MCF 10A (cell line): ENCODE results near the gene SRPK1. TPM values are rescaled to one million over a fixed set of nuclear protein-coding genes. Genes with fewer than 3 reads are reported as not detected.

Source experiments
- BruUV-seq: library from RNA; stranded (reverse); fragments of 400-500 nt; replicated peaks from 2 replicates; lab custom pipeline; 2021; lab: Mats Ljungman, UMichigan
- CTCF ChIA-PET: fragments of 300-600 bp; sonication (Branson Sonifier 250); formaldehyde crosslinking; extraction: SDS; loops from one replicate; lab custom pipeline; 2021; ENCODE audit warnings: antibody characterized with exemption, inconsistent platforms; lab: Yijun Ruan, JAX
- POLR2A ChIA-PET: fragments of 300-600, 350-650 bp; sonication (Branson Sonifier 250); formaldehyde crosslinking; extraction: SDS; loops from one replicate; lab custom pipeline; 2020; ENCODE audit warnings: antibody characterized with exemption, inconsistent platforms; lab: Yijun Ruan, JAX
- DNase-seq: peaks from one replicate; pipeline ENCODE4 v3.0.0-alpha.2; 2018; ENCODE audit not compliant: unreplicated experiment
- H3K27ac Mint-ChIP-seq: one replicate; pipeline ENCODE4 v1.8.0; 2022; ENCODE audit warnings: mild to moderate bottlenecking, low read depth, mixed read lengths; ENCODE audit not compliant: unreplicated experiment
- H3K27me3 Mint-ChIP-seq: one replicate; pipeline ENCODE4 v1.8.0; 2022; ENCODE audit warnings: mixed read lengths; ENCODE audit not compliant: insufficient read depth, unreplicated experiment
- H3K36me3 Mint-ChIP-seq: one replicate; pipeline ENCODE4 v1.8.0; 2022; ENCODE audit warnings: mild to moderate bottlenecking, moderate library complexity, mixed read lengths; ENCODE audit not compliant: insufficient read depth, unreplicated experiment
- H3K4me1 Mint-ChIP-seq: one replicate; pipeline ENCODE4 v1.8.0; 2022; ENCODE audit warnings: mixed read lengths; ENCODE audit not compliant: insufficient read depth, unreplicated experiment
- H3K4me3 Mint-ChIP-seq: one replicate; pipeline ENCODE4 v1.8.0; 2022; ENCODE audit warnings: mild to moderate bottlenecking, moderate library complexity, mixed read lengths; ENCODE audit not compliant: unreplicated experiment
- H3K9me3 Mint-ChIP-seq: one replicate; pipeline ENCODE4 v1.8.0; 2022; ENCODE audit warnings: mixed read lengths; ENCODE audit not compliant: unreplicated experiment
- intact Hi-C: fragments of 100-400 bp; cut with micrococcal nuclease; formaldehyde crosslinking; loops from 2 replicates; pipeline ENCODE4 v1.14.1; 2022
- total RNA-seq: library from RNA; stranded (reverse); gene quantifications from 2 replicates; pipeline ENCODE4 v1.2.3, GENCODE V29; 2022
- TF ChIP-seq, protein P1 (sequence below): fragments of 200-600 bp; IDR thresholded peaks from one replicate; pipeline ENCODE4 v1.8.0; 2022; ENCODE audit warnings: antibody characterized with exemption, mild to moderate bottlenecking; ENCODE audit not compliant: unreplicated experiment

Gene SRPK1
- total RNA-seq, 1 experiment from 2014 or later: 83.9 TPM

DNA sequence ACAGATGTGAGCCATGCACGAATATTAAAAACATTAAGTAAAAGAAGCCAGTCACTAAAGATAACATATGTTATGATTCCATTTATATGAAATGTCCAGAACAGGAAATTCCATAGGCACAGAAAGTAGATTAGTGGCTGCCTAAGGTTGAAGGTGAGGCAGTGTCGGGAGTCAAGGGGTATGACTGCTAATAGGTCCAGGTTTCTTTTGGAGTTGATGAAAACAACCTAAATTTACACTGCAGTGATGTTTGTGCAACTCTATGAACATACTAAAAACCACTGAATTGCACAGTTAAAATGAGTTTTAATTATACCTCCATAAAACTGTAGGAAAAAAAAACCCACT is 14.4 kb downstream of the SRPK1 start:
- H3K27me3 Mint-ChIP-seq: no peaks in the 10 kb centered on the region
- H3K4me1 Mint-ChIP-seq: peaks cover 13% of the 10 kb centered on the region
- no peak overlapping the region for H3K4me3 Mint-ChIP-seq
- DNase-seq: no peak
- H3K27ac Mint-ChIP-seq: no peak overlapping the region
- no TSS peak for BruUV-seq
- intact Hi-C loops: no loop called here
- peaks cover 48% of the 10 kb centered on the region for H3K36me3 Mint-ChIP-seq
- POLR2A ChIA-PET: interaction anchor here (0.9 kb wide), 1 partner anchor 10 kb away, joined by 3 read pairs; no protein-coding TSS in a partner anchor
- no peaks in the 10 kb centered on the region for H3K9me3 Mint-ChIP-seq
- TF ChIP-seq, protein P1, sequence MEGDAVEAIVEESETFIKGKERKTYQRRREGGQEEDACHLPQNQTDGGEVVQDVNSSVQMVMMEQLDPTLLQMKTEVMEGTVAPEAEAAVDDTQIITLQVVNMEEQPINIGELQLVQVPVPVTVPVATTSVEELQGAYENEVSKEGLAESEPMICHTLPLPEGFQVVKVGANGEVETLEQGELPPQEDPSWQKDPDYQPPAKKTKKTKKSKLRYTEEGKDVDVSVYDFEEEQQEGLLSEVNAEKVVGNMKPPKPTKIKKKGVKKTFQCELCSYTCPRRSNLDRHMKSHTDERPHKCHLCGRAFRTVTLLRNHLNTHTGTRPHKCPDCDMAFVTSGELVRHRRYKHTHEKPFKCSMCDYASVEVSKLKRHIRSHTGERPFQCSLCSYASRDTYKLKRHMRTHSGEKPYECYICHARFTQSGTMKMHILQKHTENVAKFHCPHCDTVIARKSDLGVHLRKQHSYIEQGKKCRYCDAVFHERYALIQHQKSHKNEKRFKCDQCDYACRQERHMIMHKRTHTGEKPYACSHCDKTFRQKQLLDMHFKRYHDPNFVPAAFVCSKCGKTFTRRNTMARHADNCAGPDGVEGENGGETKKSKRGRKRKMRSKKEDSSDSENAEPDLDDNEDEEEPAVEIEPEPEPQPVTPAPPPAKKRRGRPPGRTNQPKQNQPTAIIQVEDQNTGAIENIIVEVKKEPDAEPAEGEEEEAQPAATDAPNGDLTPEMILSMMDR: no peak
- CTCF ChIA-PET: no interaction called here

DNA sequence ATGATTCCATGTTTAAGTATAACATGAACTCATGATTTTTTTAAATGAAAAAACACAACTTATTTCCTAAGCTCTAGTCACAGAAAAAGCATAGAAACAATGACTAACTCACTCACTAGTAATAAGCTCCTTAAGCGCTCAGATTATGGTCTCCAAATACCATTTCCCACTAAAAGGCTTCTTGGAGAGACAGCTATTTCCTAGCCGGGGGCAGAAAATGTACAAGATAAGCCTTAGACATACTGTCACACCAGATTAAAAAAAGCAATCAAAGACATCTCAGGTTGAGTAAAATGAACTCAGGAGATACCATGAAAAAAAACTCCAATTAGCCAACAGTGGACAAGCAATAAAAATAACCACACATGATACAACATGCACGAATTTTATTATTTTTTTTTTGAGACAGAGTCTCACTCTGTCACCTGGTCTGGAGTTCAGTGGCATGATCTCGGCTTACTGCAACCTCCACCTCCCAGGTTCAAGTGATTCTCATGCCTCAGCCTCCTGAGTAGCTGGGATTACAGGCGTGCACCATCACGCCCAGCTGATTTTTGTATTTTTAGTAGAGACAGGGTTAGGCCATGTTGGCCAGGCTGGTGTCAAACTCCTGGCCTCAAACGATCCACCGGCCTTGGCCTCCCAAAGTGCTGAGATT is 14.9 kb downstream of the SRPK1 start:
- Mint-ChIP-seq H3K4me1 (peaks cover 13% of the 10 kb centered on the region), H3K27me3 (no peaks in the 10 kb centered on the region), H3K36me3 (peaks cover 44% of the 10 kb centered on the region), H3K27ac (no peak overlapping the region), H3K4me3 (no peak overlapping the region), H3K9me3 (no peaks in the 10 kb centered on the region)
- ChIA-PET CTCF (no interaction called here), POLR2A (interaction anchor here (0.7 to 1.1 kb wide), 3 partner anchors 10 to 323 kb away, joined by 3 to 7 read pairs (median 4); partner anchors contain the start of gene SRPK1)
- no TSS peak for BruUV-seq
- DNase-seq: no peak
- TF ChIP-seq, protein P1: no peak
- intact Hi-C loops: no loop called here

DNA sequence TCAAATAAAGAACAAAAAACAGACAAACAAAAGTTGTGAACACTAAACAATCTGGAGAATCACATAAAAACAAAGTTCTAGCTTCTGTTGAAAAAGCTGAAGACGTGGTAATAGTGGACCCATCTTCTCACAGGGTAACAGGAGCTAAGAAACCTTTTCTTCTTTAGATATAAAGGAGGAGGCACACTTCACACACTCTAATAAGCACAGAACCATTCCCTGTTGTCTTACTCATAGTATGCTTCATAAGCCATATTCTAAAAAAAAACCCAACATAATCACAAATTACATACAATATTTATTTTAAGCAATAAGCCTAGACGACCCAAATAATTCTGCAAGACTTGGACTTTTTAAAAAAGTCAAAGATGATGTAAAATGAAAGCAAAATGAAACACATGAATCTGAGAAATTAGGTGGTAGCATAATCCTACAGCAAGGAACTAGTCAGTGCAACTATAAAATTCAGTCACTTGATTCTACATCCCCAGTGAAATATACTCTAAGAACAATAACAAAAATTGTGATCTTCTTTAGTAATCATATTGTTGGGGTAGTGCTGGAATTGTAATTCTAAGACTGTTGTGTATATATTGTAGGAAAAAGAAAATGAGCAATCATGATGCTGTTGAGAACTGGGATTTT is 15.6 kb downstream of the SRPK1 start:
- Mint-ChIP-seq H3K9me3 (no peaks in the 10 kb centered on the region), H3K4me3 (no peak overlapping the region), H3K27me3 (no peaks in the 10 kb centered on the region), H3K4me1 (peaks cover 18% of the 10 kb centered on the region), H3K36me3 (peaks cover 37% of the 10 kb centered on the region), H3K27ac (no peak overlapping the region)
- no TSS peak for BruUV-seq
- intact Hi-C loops: no loop called here
- POLR2A ChIA-PET: interaction anchor here (0.7 to 2.2 kb wide), 6 partner anchors 11 to 322 kb away, joined by 3 to 7 read pairs (median 4); partner anchors contain the start of gene SRPK1
- CTCF ChIA-PET: no interaction called here
- TF ChIP-seq, protein P1: no peak
- no peak for DNase-seq

DNA sequence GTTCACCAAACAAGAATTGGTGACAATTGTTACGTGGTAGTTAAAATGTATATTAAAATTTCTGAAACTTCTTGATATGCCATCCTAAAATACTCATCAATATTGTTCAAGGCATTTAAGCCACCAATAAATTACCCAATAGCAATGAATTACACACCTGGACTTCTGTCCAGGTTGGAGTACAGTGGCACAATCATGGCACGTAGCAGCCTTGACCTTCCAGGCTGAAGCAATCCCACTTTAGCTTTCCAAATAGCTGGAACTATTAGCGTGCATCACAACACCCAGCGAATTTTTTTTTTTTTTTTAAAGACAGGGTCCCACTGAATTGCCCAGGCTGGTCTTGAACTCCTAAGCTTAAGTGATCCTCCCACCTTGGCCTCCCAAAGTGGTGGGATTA is 17.2 kb downstream of the SRPK1 start:
- TF ChIP-seq, protein P1: no peak
- no peak overlapping the region for H3K4me3 Mint-ChIP-seq
- H3K27ac Mint-ChIP-seq: no peak overlapping the region
- POLR2A ChIA-PET: interaction anchor here (1.2 to 2.2 kb wide), 3 partner anchors 12 to 13 kb away, joined by 3 to 5 read pairs (median 4); no protein-coding TSS in a partner anchor
- CTCF ChIA-PET: interaction anchor here (0.6 to 0.7 kb wide), 2 partner anchors 20 to 62 kb away, joined by 3 to 5 read pairs; no protein-coding TSS in a partner anchor
- H3K27me3 Mint-ChIP-seq: no peaks in the 10 kb centered on the region
- intact Hi-C loops: no loop called here
- no TSS peak for BruUV-seq
- H3K4me1 Mint-ChIP-seq: peaks cover 18% of the 10 kb centered on the region
- H3K36me3 Mint-ChIP-seq: peaks cover 48% of the 10 kb centered on the region
- H3K9me3 Mint-ChIP-seq: peaks cover 6% of the 10 kb centered on the region
- DNase-seq: no peak
